ENCODE measurements around the gene GPBP1L1. TPM values are rescaled to one million over a fixed set of nuclear protein-coding genes. Genes with fewer than 3 reads are reported as not detected.

The GPBP1L1 gene
- total RNA-seq, 1 donor from 2014 or later: 112 TPM

GRCh38 chr1:45667321-45668111 lies 18.8 kb downstream of the GPBP1L1 start:
- TF ChIP-seq, protein P1, sequence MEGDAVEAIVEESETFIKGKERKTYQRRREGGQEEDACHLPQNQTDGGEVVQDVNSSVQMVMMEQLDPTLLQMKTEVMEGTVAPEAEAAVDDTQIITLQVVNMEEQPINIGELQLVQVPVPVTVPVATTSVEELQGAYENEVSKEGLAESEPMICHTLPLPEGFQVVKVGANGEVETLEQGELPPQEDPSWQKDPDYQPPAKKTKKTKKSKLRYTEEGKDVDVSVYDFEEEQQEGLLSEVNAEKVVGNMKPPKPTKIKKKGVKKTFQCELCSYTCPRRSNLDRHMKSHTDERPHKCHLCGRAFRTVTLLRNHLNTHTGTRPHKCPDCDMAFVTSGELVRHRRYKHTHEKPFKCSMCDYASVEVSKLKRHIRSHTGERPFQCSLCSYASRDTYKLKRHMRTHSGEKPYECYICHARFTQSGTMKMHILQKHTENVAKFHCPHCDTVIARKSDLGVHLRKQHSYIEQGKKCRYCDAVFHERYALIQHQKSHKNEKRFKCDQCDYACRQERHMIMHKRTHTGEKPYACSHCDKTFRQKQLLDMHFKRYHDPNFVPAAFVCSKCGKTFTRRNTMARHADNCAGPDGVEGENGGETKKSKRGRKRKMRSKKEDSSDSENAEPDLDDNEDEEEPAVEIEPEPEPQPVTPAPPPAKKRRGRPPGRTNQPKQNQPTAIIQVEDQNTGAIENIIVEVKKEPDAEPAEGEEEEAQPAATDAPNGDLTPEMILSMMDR (IDR thresholded peaks at IDR 0.05; ENCODE audit: insufficient read depth, low read length, poor library complexity, severe bottlenecking): no peak
- no peaks in the 10 kb centered on the region for H3K36me3 ChIP-seq (ENCODE audit: control insufficient read depth, insufficient read depth, low read length)
- DNase-seq (ENCODE audit: low read depth): no peak
- H3K27me3 ChIP-seq (ENCODE audit: control insufficient read depth, insufficient read depth, low read length): no peaks in the 10 kb centered on the region
- H3K4me3 ChIP-seq (ENCODE audit: low read depth, low read length): no peak overlapping the region

DNA sequence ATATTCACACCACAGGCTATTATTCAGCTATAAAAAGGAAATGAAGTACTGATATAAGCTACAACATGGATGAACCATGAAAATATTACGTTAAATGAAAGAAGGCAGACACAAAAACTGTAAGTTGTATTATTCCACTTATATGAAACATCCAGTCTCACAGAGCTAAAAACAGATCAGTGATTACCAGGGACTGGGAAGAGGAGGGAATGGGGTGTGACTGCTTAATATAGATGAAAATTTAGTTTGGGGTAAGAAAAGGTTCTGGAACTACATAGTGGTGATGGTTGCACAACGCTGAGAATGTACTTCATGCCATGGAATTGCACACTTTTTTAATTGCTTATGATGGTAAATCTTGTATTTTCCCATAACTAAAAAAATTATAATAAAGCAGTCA lies 19.5 kb downstream of the GPBP1L1 start:
- no peak overlapping the region for H3K4me3 ChIP-seq (ENCODE audit: low read depth, low read length)
- H3K27me3 ChIP-seq (ENCODE audit: control insufficient read depth, insufficient read depth, low read length): no peaks in the 10 kb centered on the region
- no peak for DNase-seq (ENCODE audit: low read depth)
- TF ChIP-seq, protein P1 (IDR thresholded peaks at IDR 0.05; ENCODE audit: insufficient read depth, low read length, poor library complexity, severe bottlenecking): no peak
- H3K36me3 ChIP-seq (ENCODE audit: control insufficient read depth, insufficient read depth, low read length): no peaks in the 10 kb centered on the region

DNA sequence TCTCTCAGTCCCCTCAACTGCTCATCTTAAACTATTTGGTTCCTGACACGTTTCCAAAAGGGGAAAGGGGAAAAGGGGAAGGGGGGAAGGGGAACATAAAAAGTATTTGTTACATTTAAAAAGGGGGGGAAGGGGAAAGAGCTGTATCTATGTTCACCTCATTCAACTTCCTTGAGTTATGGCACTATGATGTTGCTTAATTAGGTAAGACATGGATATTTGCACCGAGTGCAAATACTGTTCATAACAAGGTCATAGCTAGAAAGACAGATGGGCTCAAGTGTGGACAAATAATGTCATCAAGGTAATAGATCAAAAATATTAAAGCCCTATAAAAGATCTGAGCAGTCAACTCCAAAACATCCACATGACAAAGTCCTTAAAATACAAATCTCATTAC lies 26.0 kb downstream of the GPBP1L1 start:
- no peak for DNase-seq (ENCODE audit: low read depth)
- H3K36me3 ChIP-seq (ENCODE audit: control insufficient read depth, insufficient read depth, low read length): peaks cover 1% of the 10 kb centered on the region
- TF ChIP-seq, protein P1 (IDR thresholded peaks at IDR 0.05; ENCODE audit: insufficient read depth, low read length, poor library complexity, severe bottlenecking): no peak
- no peak overlapping the region for H3K4me3 ChIP-seq (ENCODE audit: low read depth, low read length)
- no peaks in the 10 kb centered on the region for H3K27me3 ChIP-seq (ENCODE audit: control insufficient read depth, insufficient read depth, low read length)

DNA sequence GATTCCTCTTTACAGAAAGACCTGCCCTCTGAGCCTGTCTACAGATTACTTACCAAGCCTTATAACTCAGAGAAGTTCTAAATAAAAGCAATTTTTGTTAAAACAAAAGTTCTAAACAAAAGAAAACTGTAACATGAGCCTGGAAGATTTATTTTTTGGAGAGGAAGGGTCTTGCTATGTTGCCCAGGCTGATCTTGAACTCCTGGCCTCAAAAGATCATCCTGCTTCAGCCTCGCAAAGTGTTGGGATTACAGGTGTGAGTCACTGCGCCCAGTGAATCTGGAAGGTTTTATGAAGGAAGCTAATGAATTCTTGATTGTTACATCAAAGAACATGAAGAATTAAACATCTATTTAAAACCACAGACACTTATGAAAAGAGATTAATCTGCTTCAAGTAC lies 27.1 kb downstream of the GPBP1L1 start:
- no peak overlapping the region for H3K4me3 ChIP-seq (ENCODE audit: low read depth, low read length)
- TF ChIP-seq, protein P1 (IDR thresholded peaks at IDR 0.05; ENCODE audit: insufficient read depth, low read length, poor library complexity, severe bottlenecking): no peak
- DNase-seq (ENCODE audit: low read depth): no peak
- peaks cover 1% of the 10 kb centered on the region for H3K36me3 ChIP-seq (ENCODE audit: control insufficient read depth, insufficient read depth, low read length)
- H3K27me3 ChIP-seq (ENCODE audit: control insufficient read depth, insufficient read depth, low read length): no peaks in the 10 kb centered on the region

DNA sequence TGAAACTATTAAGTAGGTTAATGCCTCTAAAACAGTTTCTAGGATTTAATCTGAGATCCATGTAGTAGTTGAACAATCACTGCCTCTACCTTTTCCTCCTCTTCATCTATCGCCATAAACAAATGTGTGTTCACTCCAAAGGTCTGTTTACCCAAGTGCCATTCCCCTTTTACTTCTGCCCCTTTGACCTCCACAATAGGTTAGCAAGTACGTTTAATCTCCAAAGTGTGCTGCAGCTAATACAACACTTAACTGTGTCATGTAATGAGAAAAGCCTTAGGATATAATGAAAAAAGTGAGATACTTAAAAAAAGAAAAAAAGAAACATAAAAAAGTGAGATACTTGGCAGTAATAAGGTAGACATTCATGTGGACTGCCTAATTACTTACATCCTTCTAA lies 28.2 kb downstream of the GPBP1L1 start:
- Histone ChIP-seq H3K4me3 (ENCODE audit: low read depth, low read length) (no peak overlapping the region), H3K27me3 (ENCODE audit: control insufficient read depth, insufficient read depth, low read length) (no peaks in the 10 kb centered on the region), H3K36me3 (ENCODE audit: control insufficient read depth, insufficient read depth, low read length) (peaks cover 1% of the 10 kb centered on the region)
- no peak for DNase-seq (ENCODE audit: low read depth)
- TF ChIP-seq, protein P1 (IDR thresholded peaks at IDR 0.05; ENCODE audit: insufficient read depth, low read length, poor library complexity, severe bottlenecking): no peak

Measured in kidney epithelial cell (primary cell).